GM13977 (cell line): ENCODE results near the gene ESPNL.
"Not testable (repeated sequence)": the region's sequence is repeated elsewhere in the genome, so short reads cannot be mapped to it uniquely, and the experiment has no call there.

ENCODE experiments used
- DNase-seq: peaks from one replicate; pipeline ENCODE4 v3.0.0; 2012; ENCODE audit warnings: low spot score
- CTCF ChIP-seq: IDR thresholded peaks from 2 replicates; pipeline ENCODE4 v1.5.1; 2012; ENCODE audit warnings: mild to moderate bottlenecking, control low read depth; ENCODE audit not compliant: insufficient read depth; ENCODE audit errors: extremely low read depth, missing control alignments
- in situ Hi-C: fragments of 300-500 bp; cut with MboI; formaldehyde crosslinking; loops from one replicate; pipeline ENCODE4 v1.12.0; 2022; ENCODE audit warnings: low sequenced_read_pairs, low pct_unique_long_range_greater_than_20kb, mixed read lengths, inconsistent platforms; ENCODE audit not compliant: unreplicated experiment

The ESPNL gene

GRCh38 chr2:238168196-238169047 lies 68.3 kb downstream of the ESPNL start:
- no peak for TF ChIP-seq CTCF
- peak; percentile 22 for DNase-seq
- in situ Hi-C loops: no loop called here

- TF ChIP-seq CTCF: no peak
- in situ Hi-C loops: no loop called here
- DNase-seq: peak; percentile 23
These were observed 69.0 kb downstream of the ESPNL start for GRCh38 chr2:238169048-238169707.

DNA sequence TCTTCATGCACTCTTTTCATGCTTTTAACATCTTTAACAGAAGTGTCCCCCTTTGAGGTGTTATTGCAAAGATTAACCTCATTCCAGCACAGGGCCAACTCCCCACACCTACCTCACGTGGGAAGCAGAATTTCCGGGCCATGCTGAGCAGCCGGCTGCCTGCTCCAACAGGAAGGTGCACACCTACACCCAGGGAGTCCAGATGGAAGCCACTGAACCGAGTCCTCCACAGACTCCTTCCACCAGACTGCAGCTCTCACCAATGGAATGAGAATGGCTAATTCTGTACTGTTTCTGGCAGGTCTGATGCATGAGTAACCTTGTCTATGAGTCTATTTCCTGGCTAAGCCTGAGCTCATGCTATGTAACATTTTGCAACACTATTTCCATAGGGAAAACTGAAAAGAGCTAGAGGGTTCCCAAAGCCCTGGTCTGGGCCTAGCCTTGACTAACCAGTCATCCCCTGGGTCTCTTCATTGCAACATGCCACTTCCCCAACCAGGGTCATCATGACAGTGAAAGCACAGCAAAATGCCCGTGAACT lies 69.6 kb downstream of the ESPNL start:
- peak; percentile 23 for DNase-seq
- in situ Hi-C loops: no loop called here

GRCh38 chr2:238170386-238171071 lies 70.4 kb downstream of the ESPNL start:
- in situ Hi-C loops: no loop called here
- no peak for DNase-seq
- TF ChIP-seq CTCF: no peak

More for the DNA sequence above, 69.6 kb downstream of the ESPNL start:
- TF ChIP-seq CTCF: no peak

DNA sequence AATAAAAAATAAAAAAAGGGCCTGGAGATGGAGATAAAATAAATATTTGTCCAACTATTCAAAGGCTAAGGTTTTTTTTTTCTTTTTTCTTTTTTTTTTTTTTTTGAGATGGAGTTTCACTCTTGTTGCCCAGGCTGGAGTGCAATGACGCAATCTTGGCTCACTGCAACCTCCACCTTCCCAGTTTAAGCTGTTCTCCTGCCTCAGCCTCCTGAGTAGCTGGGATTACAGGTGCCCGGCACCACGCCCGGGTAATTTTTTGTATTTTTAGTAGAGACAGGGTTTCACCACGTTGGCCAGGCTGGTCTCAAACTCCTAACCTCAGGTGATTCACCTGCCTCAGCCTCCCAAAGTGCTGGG lies 70.9 kb downstream of the ESPNL start:
- DNase-seq, in situ Hi-C loops: not testable (repeated sequence)

DNA sequence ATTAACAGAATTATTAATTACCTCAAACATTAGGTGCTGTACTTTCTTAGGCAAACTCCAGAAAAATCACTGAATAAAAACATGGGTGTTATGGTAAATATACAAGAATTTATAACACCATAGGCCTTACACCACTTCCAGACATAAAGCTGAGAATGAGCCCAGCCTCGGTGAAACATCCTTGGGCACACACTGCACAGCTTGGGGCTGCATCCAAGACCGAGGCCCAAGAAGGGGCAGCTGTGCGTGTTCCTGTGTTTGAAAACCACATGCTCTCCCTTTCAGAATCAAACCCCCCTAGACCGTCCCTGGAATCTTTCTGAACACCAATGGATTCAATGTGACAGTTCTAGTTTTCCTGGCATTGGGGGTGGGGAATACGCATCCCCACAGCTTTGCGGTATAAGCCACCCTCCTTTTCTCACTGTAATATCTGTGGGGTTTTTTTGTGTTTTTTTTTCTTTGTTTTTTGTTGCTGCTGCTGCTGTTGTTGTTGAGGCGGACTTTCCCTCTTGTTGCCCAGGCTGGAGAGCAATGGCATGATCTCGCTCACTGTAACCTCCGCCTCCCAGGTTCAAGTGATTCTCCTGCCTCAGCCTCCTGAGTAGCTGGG lies 71.5 kb downstream of the ESPNL start:
- DNase-seq: no peak
- TF ChIP-seq CTCF: no peak

More for the DNA sequence above, 71.5 kb downstream of the ESPNL start:
- in situ Hi-C loops: no loop called here
